Measurements from ENCODE around the gene YBX2.

Gene YBX2

GRCh38 chr17:7307686-7308624 lies 13.5 kb upstream of the YBX2 start:
- TF ChIP-seq CTCF (IDR thresholded peaks at IDR 0.05; ENCODE audit: control insufficient read depth, extremely low read depth, insufficient read depth) = no peak
- DNase-seq (ENCODE audit: low read depth) = no peak
- H3K4me3 ChIP-seq (ENCODE audit: low read depth, low read length) = peak overlapping the region; percentile 66

GRCh38 chr17:7306911-7307685 lies 12.7 kb upstream of the YBX2 start, which contains the start of gene EIF5A:
Gene EIF5A (plus strand): TSS chr17:7307628. CDS start chr17:7309636, 2,008 bp downstream.
- TF ChIP-seq CTCF (IDR thresholded peaks at IDR 0.05; ENCODE audit: control insufficient read depth, extremely low read depth, insufficient read depth) = no peak

GRCh38 chr17:7304179-7304578 lies 9.7 kb upstream of the YBX2 start:
- no peak for DNase-seq (ENCODE audit: low read depth)
- H3K4me3 ChIP-seq (ENCODE audit: low read depth, low read length) = no peak overlapping the region
- no peak for TF ChIP-seq CTCF (IDR thresholded peaks at IDR 0.05; ENCODE audit: control insufficient read depth, extremely low read depth, insufficient read depth)

More at GRCh38 chr17:7306911-7307685, 12.7 kb upstream of the YBX2 start, which contains the start of gene EIF5A:
- peak within 1 kb of the TSS; percentile 66 for H3K4me3 ChIP-seq (ENCODE audit: low read depth, low read length)
- DNase-seq (ENCODE audit: low read depth) = peak; percentile 97

- no peak overlapping the region for H3K4me3 ChIP-seq (ENCODE audit: low read depth, low read length)
- DNase-seq (ENCODE audit: low read depth) = no peak
- peak; percentile 82 for TF ChIP-seq CTCF (IDR thresholded peaks at IDR 0.05; ENCODE audit: control insufficient read depth, extremely low read depth, insufficient read depth)
Measured at GRCh38 chr17:7296189-7296861, 1.9 kb upstream of the YBX2 start.

GRCh38 chr17:7295230-7296180 lies 1.1 kb upstream of the YBX2 start:
- DNase-seq (ENCODE audit: low read depth) = no peak

More at GRCh38 chr17:7295230-7296180, 1.1 kb upstream of the YBX2 start:
- TF ChIP-seq CTCF (IDR thresholded peaks at IDR 0.05; ENCODE audit: control insufficient read depth, extremely low read depth, insufficient read depth) = no peak
- H3K4me3 ChIP-seq (ENCODE audit: low read depth, low read length) = no peak overlapping the region

Data from LNCaP clone FGC (cell line).